Gastroesophageal sphincter (tissue), 3 donors: ENCODE results near the gene ZNF343.

Experiments used
- EP300 ChIP-seq: sonication (generic); formaldehyde crosslinking; IDR thresholded peaks from one replicate; pipeline ENCODE4 v1.6.1; 2017; ENCODE audit warnings: antibody characterized with exemption, mild to moderate bottlenecking
- POLR2A ChIP-seq, 2 donors: fragments of 450-650 bp; IDR thresholded peaks; one replicate each; pipeline ENCODE4 v1.6.1; 2017; ENCODE audit warnings: antibody characterized with exemption in 2 of 2, mild to moderate bottlenecking in 2 of 2, moderate library complexity in 1 of 2
- POLR2AphosphoS5 ChIP-seq: sonication (generic); formaldehyde crosslinking; IDR thresholded peaks from one replicate; pipeline ENCODE4 v1.6.1; 2017; ENCODE audit warnings: antibody characterized with exemption
- TF ChIP-seq, protein P1 (sequence below), 4 experiments: fragments of 200-600 bp in 2 of 4; fragments of 450-650 bp in 2 of 4; sonication (generic) in 1 of 4; IDR thresholded peaks; one replicate each; pipeline ENCODE4 v1.5.1; 2017 to 2019; ENCODE audit warnings: antibody characterized with exemption in 4 of 4, mild to moderate bottlenecking in 2 of 4, moderate library complexity in 2 of 4

GRCh38 chr20:2516399-2516798 is 7.7 kb upstream of the ZNF343 start:
- TF ChIP-seq POLR2A (IDR thresholded peaks at IDR 0.05) (no peak), EP300 (no peak), POLR2AphosphoS5 (no peak)
- TF ChIP-seq, protein P1, sequence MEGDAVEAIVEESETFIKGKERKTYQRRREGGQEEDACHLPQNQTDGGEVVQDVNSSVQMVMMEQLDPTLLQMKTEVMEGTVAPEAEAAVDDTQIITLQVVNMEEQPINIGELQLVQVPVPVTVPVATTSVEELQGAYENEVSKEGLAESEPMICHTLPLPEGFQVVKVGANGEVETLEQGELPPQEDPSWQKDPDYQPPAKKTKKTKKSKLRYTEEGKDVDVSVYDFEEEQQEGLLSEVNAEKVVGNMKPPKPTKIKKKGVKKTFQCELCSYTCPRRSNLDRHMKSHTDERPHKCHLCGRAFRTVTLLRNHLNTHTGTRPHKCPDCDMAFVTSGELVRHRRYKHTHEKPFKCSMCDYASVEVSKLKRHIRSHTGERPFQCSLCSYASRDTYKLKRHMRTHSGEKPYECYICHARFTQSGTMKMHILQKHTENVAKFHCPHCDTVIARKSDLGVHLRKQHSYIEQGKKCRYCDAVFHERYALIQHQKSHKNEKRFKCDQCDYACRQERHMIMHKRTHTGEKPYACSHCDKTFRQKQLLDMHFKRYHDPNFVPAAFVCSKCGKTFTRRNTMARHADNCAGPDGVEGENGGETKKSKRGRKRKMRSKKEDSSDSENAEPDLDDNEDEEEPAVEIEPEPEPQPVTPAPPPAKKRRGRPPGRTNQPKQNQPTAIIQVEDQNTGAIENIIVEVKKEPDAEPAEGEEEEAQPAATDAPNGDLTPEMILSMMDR (IDR thresholded peaks at IDR 0.05) = no peak
